Suprapubic skin (tissue), 4 donors: ENCODE results near the gene PDS5A. TPM values are rescaled to one million over a fixed set of nuclear protein-coding genes. Genes with fewer than 3 reads are reported as not detected.
"Not testable (repeated sequence)": the region's sequence is repeated elsewhere in the genome, so short reads cannot be mapped to it uniquely, and the experiment has no call there.

Experiments
- DNase-seq, 2 donors: peaks; one replicate each; pipeline ENCODE4 v3.0.0-alpha.2; 2019; ENCODE audit warnings: low spot score in 2 of 2
- H3K27ac ChIP-seq: fragments of 200-600 bp; sonication (generic); one replicate; pipeline ENCODE4 v1.5.1; 2019
- H3K27me3 ChIP-seq: fragments of 200-600 bp; sonication (generic); one replicate; pipeline ENCODE4 v1.5.1; 2019
- H3K36me3 ChIP-seq: fragments of 200-600 bp; sonication (generic); one replicate; pipeline ENCODE4 v1.5.1; 2019
- H3K4me1 ChIP-seq: fragments of 200-600 bp; sonication (generic); one replicate; pipeline ENCODE4 v1.5.1; 2019
- H3K4me3 ChIP-seq: fragments of 200-600 bp; sonication (generic); one replicate; pipeline ENCODE4 v1.5.1; 2019; ENCODE audit warnings: mild to moderate bottlenecking
- H3K9me3 ChIP-seq: fragments of 200-600 bp; sonication (generic); one replicate; pipeline ENCODE4 v1.5.1; 2019
- EP300 ChIP-seq: sonication (generic); formaldehyde crosslinking; IDR thresholded peaks from one replicate; pipeline ENCODE4 v1.6.1; 2017; ENCODE audit warnings: antibody characterized with exemption
- POLR2A ChIP-seq, 2 donors: fragments of 450-650 bp; IDR thresholded peaks; one replicate each; pipeline ENCODE4 v1.6.1; 2017; ENCODE audit warnings: antibody characterized with exemption in 2 of 2, mild to moderate bottlenecking in 2 of 2, moderate library complexity in 2 of 2
- POLR2AphosphoS5 ChIP-seq, 3 donors: sonication (generic); formaldehyde crosslinking; IDR thresholded peaks; one replicate each; pipeline ENCODE4 v1.6.1; 2017; ENCODE audit warnings: antibody characterized with exemption in 3 of 3
- WGBS: methylation state at CpG from one replicate; pipeline ENCODE4 v1.1.5; 2018; 5-methylcytosine and 5-hydroxymethylcytosine counted together
- total RNA-seq, 4 donors: library from RNA; depleted of rRNA; stranded (reverse); fragments of >200 nt; gene quantifications; one replicate each; pipeline ENCODE4 v1.1.0, GENCODE V29; 2016
- TF ChIP-seq, protein P1 (sequence below), 2 donors: fragments of 200-600 bp in 1 of 2; fragments of 450-650 bp in 1 of 2; sonication (generic) in 1 of 2; IDR thresholded peaks; one replicate each; pipeline ENCODE4 v1.5.1; 2016 to 2019; ENCODE audit warnings: antibody characterized with exemption in 2 of 2, mild to moderate bottlenecking in 1 of 2, moderate library complexity in 1 of 2

PDS5A gene
- total RNA-seq, 4 donors from 2014 or later = 52.4 to 89.6 (median 68.9) TPM

DNA sequence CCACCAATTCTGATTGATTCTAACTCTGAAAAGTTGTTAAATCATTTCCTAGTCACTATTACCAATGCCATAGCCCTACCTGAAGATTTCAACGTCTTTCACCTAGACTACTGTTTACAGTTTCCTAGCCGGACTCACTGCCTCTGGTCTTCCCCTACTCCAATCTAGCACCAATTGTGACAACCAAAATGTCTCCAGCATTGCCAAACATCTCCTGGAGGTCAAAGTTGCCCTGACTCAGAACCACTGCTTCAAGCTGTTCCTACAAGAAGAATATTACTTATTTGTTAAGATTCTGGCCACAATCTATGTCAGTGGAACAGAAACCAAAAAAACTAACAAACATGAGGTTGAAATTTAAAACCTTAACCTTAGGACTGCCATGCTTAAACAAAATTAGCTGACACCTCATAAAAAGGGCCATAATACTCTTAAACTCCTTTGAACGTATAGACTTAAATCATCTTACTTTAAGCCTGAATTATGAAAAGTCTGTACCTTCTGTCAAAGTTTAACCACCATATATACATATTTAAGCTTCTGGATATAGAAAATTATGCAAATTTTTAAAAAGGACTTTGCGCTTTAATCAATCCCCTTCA lies 2.1 kb downstream of the PDS5A start:
- 51% methylated on average over 4 of the region's 4 CpGs for WGBS
- peaks cover 25% of the 10 kb centered on the region for H3K36me3 ChIP-seq
- no peak for DNase-seq
- peak overlapping the region; percentile 99 for H3K4me3 ChIP-seq
- peaks cover 30% of the 10 kb centered on the region for H3K4me1 ChIP-seq
- no peaks in the 10 kb centered on the region for H3K27me3 ChIP-seq
- TF ChIP-seq, protein P1, sequence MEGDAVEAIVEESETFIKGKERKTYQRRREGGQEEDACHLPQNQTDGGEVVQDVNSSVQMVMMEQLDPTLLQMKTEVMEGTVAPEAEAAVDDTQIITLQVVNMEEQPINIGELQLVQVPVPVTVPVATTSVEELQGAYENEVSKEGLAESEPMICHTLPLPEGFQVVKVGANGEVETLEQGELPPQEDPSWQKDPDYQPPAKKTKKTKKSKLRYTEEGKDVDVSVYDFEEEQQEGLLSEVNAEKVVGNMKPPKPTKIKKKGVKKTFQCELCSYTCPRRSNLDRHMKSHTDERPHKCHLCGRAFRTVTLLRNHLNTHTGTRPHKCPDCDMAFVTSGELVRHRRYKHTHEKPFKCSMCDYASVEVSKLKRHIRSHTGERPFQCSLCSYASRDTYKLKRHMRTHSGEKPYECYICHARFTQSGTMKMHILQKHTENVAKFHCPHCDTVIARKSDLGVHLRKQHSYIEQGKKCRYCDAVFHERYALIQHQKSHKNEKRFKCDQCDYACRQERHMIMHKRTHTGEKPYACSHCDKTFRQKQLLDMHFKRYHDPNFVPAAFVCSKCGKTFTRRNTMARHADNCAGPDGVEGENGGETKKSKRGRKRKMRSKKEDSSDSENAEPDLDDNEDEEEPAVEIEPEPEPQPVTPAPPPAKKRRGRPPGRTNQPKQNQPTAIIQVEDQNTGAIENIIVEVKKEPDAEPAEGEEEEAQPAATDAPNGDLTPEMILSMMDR (IDR thresholded peaks at IDR 0.05) = no peak
- no peak for TF ChIP-seq EP300
- no peak for TF ChIP-seq POLR2AphosphoS5 (IDR thresholded peaks at IDR 0.05)
- no peak for TF ChIP-seq POLR2A (IDR thresholded peaks at IDR 0.05)
- H3K9me3 ChIP-seq = no peaks in the 10 kb centered on the region
- no peak overlapping the region for H3K27ac ChIP-seq

DNA sequence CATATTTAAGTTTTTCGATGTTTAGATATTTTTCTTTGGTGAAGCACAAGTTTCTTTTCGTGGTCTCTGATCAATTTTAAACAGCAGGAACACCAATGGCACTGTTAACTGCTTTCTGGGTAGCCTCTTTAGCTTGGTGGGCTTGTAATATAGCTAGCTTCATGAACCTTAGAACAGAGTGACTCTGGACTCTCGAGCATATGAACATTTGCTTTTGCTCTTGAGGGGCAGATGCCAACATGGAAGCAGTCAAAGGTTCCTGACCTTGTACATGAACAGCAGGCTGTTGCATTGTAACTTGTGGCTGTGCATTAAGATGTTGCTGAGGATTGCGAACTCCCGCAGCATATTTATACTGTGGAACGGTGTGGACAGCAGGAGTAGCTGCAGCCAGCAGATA lies 4.7 kb downstream of the PDS5A start:
- not testable (repeated sequence) for H3K9me3 ChIP-seq, H3K27ac ChIP-seq, DNase-seq, H3K27me3 ChIP-seq, H3K4me3 ChIP-seq
- Histone ChIP-seq H3K36me3 (peaks cover 25% of the 10 kb centered on the region), H3K4me1 (peaks cover 30% of the 10 kb centered on the region)
- 79% methylated on average over 6 of the region's 6 CpGs for WGBS

DNA sequence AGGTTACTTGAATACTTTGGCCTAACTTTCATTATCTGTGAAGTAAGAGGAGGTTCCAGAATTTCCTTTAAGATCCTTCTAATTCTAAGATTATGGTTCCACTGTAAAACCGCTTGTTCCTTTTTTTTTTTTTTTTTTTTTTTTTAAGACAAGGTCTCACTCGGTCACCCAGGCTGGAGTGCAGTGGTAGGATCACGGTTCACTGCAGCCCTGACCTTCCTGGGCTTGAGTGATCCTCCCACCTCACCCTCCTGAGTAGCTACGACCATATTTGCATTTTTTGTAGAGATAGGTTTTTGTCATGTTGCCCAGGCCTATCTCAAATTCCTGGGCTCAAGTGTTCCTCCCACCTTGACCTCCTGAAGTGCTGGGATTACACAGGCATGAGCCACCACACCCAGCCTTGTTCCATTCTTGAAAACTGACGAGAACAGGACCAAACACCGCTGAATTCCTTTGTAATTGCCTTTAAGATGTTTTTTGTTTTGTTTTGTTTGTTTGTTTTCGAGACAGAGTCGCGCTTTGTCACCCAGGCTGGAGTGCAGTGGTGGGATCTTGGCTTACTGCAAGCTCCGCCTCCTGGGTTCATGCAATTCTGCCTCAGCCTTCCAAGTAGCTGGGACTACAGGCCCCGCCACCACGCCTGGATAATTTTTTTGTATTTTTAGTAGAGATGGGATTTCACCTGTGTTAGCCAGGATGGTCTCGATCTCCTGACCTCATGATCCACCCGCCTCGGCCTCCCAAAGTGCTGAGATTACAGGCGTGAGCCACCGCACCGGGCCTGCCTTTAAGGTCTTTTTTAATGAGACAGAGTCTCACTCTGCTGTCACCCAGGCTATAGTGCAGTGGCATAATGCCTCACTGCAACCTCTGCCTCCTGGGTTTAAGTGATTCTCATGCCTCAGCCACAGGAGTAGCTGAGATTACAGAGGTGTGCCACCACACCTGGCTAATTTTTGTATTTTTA lies 6.8 kb downstream of the PDS5A start:
- no peaks in the 10 kb centered on the region for H3K9me3 ChIP-seq
- no peak overlapping the region for H3K4me3 ChIP-seq
- peaks cover 29% of the 10 kb centered on the region for H3K4me1 ChIP-seq
- H3K36me3 ChIP-seq = peaks cover 28% of the 10 kb centered on the region
- H3K27ac ChIP-seq = no peak overlapping the region
- 86% methylated on average over 18 of the region's 18 CpGs for WGBS
- TF ChIP-seq POLR2A (IDR thresholded peaks at IDR 0.05) (no peak), EP300 (no peak), POLR2AphosphoS5 (IDR thresholded peaks at IDR 0.05) (no peak)
- TF ChIP-seq, protein P1 (IDR thresholded peaks at IDR 0.05) = no peak
- no peaks in the 10 kb centered on the region for H3K27me3 ChIP-seq
- peak in 1 of 2 donors; percentile 31 for DNase-seq

DNA sequence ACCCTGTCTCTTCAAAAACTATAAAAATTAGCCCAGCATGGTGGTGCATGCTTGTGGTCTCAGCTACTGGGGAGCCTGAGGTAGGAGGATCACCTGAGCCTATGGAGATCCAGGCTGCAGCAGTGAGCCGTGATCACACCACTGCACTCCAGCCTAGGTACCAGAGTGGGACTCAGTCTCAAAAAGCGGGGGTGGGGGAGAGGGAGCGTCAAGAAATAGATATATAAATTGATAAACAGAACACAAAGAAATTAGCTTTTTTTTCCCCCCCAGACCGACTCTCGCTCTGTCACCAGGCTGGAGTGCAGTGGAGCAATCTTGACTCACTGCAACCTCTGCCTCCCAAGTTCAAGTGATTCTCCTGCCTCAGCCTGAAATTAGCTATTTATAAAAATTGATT lies 14.1 kb downstream of the PDS5A start:
- no peak for DNase-seq
- Histone ChIP-seq H3K9me3 (no peaks in the 10 kb centered on the region), H3K27me3 (no peaks in the 10 kb centered on the region), H3K27ac (no peak overlapping the region), H3K4me1 (peaks cover 15% of the 10 kb centered on the region), H3K36me3 (peaks cover 4% of the 10 kb centered on the region), H3K4me3 (no peak overlapping the region)
- no peak for TF ChIP-seq EP300
- TF ChIP-seq, protein P1 (IDR thresholded peaks at IDR 0.05) = no peak
- WGBS = 89% methylated on average over 5 of the region's 5 CpGs

DNA sequence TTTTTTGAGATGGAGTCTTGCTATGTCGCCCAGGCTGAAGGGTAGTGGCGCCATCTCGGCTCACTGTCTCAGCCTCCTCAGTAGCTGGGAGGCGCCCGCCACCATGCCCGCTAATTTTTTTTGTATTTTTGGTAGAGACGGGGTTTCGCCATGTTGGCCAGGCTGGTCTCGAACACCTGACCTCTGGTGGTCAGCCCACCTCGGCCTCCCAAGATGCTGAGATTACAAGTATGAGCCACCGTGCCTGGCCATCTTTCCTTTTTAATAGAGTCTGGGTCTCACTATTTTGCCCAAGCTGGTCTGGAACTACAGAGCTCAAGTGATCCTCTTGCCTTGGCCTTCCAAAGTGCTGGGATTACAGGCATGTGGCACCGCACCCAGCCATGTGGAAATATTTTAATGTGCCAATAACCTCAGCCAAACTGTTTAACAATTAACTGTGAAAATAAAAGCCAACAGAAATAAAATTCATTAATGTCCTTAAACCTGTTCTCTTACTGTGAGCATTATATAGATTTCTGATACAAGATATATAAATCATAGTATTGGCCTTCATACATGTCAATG lies 16.3 kb downstream of the PDS5A start:
- Histone ChIP-seq H3K4me1 (peaks cover 15% of the 10 kb centered on the region), H3K4me3 (no peak overlapping the region), H3K27me3 (no peaks in the 10 kb centered on the region), H3K27ac (no peak overlapping the region), H3K36me3 (no peaks in the 10 kb centered on the region), H3K9me3 (no peaks in the 10 kb centered on the region)
- 90% methylated on average over 12 of the region's 12 CpGs for WGBS
- TF ChIP-seq POLR2A (IDR thresholded peaks at IDR 0.05) (no peak), POLR2AphosphoS5 (IDR thresholded peaks at IDR 0.05) (no peak), EP300 (no peak)
- TF ChIP-seq, protein P1 (IDR thresholded peaks at IDR 0.05) = no peak
- no peak for DNase-seq
